MM.1S (cell line): ENCODE results near the gene NTF3.

Source experiments
- DNase-seq: peaks from one replicate; pipeline ENCODE4 v3.0.0-alpha.2; 2015
- H2AFZ ChIP-seq: fragments of 300-600 bp; sonication (generic); 2 replicates; pipeline ENCODE4 v1.6.0; 2016; ENCODE audit warnings: antibody characterized with exemption, low read length
- H3F3A ChIP-seq: fragments of 300-600 bp; sonication (generic); 2 replicates; pipeline ENCODE4 v1.6.1; 2016; ENCODE audit warnings: mild to moderate bottlenecking, antibody characterized with exemption, low read length, moderate library complexity, mixed read lengths; ENCODE audit not compliant: insufficient read depth
- H3K27ac ChIP-seq: fragments of 300-600 bp; sonication (generic); 2 replicates; pipeline ENCODE4 v1.5.1; 2016; ENCODE audit warnings: mild to moderate bottlenecking, low read length
- H3K27me3 ChIP-seq: fragments of 300-600 bp; sonication (generic); replicated peaks from 2 replicates; pipeline ENCODE4 v1.6.0; 2016; ENCODE audit warnings: low read length; ENCODE audit not compliant: insufficient read depth
- H3K36me3 ChIP-seq: fragments of 300-600 bp; sonication (generic); replicated peaks from 2 replicates; pipeline ENCODE4 v1.6.1; 2016; ENCODE audit warnings: mild to moderate bottlenecking, low read length, mixed read lengths; ENCODE audit not compliant: insufficient read depth
- H3K4me1 ChIP-seq: fragments of 300-600 bp; sonication (generic); 2 replicates; pipeline ENCODE4 v1.6.1; 2016; ENCODE audit warnings: low read length, mixed read lengths
- H3K4me2 ChIP-seq: fragments of 300-600 bp; sonication (generic); 2 replicates; pipeline ENCODE4 v1.6.0; 2016; ENCODE audit warnings: low read depth, low read length
- H3K4me3 ChIP-seq: fragments of 300-600 bp; sonication (generic); 2 replicates; pipeline ENCODE4 v1.5.1; 2016; ENCODE audit warnings: low read length, mixed read lengths
- H3K79me2 ChIP-seq: fragments of 300-600 bp; sonication (generic); 2 replicates; pipeline ENCODE4 v1.6.1; 2016; ENCODE audit warnings: mixed run types, low read length, mixed read lengths
- H3K9ac ChIP-seq: fragments of 300-600 bp; sonication (generic); 2 replicates; pipeline ENCODE4 v1.6.1; 2016; ENCODE audit warnings: low read length, mixed read lengths
- H3K9me2 ChIP-seq: fragments of 300-600 bp; sonication (generic); replicated peaks from 2 replicates; pipeline ENCODE4 v1.6.1; 2016; ENCODE audit warnings: mild to moderate bottlenecking, low read length, mixed read lengths; ENCODE audit not compliant: insufficient read depth
- H3K9me3 ChIP-seq: fragments of 300-600 bp; sonication (generic); replicated peaks from 2 replicates; pipeline ENCODE4 v1.6.1; 2016; ENCODE audit warnings: mild to moderate bottlenecking, low read length, mixed read lengths; ENCODE audit not compliant: insufficient read depth
- H4K20me1 ChIP-seq: fragments of 300-600 bp; sonication (generic); 2 replicates; pipeline ENCODE4 v1.6.1; 2016; ENCODE audit warnings: mild to moderate bottlenecking, low read length, moderate library complexity, mixed read lengths; ENCODE audit not compliant: insufficient read depth
- CTCF ChIP-seq: fragments of 300-600 bp; sonication (generic); IDR thresholded peaks from 2 replicates; pipeline ENCODE4 v1.5.1; 2016; ENCODE audit warnings: antibody characterized with exemption, low read length, mixed read lengths
- EZH2 ChIP-seq: fragments of 300-600 bp; sonication (generic); optimal IDR thresholded peaks from 2 replicates; pipeline ENCODE3; 2017; ENCODE audit warnings: low read depth, mild to moderate bottlenecking, antibody characterized with exemption, low read length, mixed read lengths
- EZH2phosphoT487 ChIP-seq: fragments of 300-600 bp; sonication (generic); IDR thresholded peaks from 2 replicates; pipeline ENCODE4 v1.6.1; 2018; ENCODE audit warnings: antibody characterized with exemption, low read length

The NTF3 gene

GRCh38 chr12:5500331-5500659 is 68.4 kb downstream of the NTF3 start:
- Histone ChIP-seq H3K9ac (no peak overlapping the region), H3K27ac (no peak overlapping the region), H3K4me3 (no peak overlapping the region), H4K20me1 (no peaks in the 10 kb centered on the region), H3F3A (no peaks in the 10 kb centered on the region), H3K4me2 (no peak overlapping the region), H3K9me3 (no peaks in the 10 kb centered on the region), H2AFZ (no peak overlapping the region), H3K27me3 (no peaks in the 10 kb centered on the region), H3K9me2 (no peaks in the 10 kb centered on the region), H3K4me1 (no peaks in the 10 kb centered on the region), H3K79me2 (no peaks in the 10 kb centered on the region), H3K36me3 (no peaks in the 10 kb centered on the region)
- DNase-seq: no peak
- no peak for TF ChIP-seq CTCF

- no peaks in the 10 kb centered on the region for H3K36me3 ChIP-seq
- H3K27ac ChIP-seq: no peak overlapping the region
- H4K20me1 ChIP-seq: no peaks in the 10 kb centered on the region
- H3K4me3 ChIP-seq: no peak overlapping the region
- DNase-seq: no peak
- H3F3A ChIP-seq: no peaks in the 10 kb centered on the region
- no peak overlapping the region for H3K4me2 ChIP-seq
- no peak overlapping the region for H2AFZ ChIP-seq
- H3K9ac ChIP-seq: no peak overlapping the region
- H3K27me3 ChIP-seq: no peaks in the 10 kb centered on the region
- no peaks in the 10 kb centered on the region for H3K79me2 ChIP-seq
- H3K9me3 ChIP-seq: no peaks in the 10 kb centered on the region
- no peaks in the 10 kb centered on the region for H3K9me2 ChIP-seq
- TF ChIP-seq CTCF: no peak
- no peak for TF ChIP-seq EZH2
- TF ChIP-seq EZH2phosphoT487: no peak
- H3K4me1 ChIP-seq: no peaks in the 10 kb centered on the region
Observed at GRCh38 chr12:5503774-5504173, 71.9 kb downstream of the NTF3 start.

GRCh38 chr12:5505116-5505515 is 73.2 kb downstream of the NTF3 start:
- TF ChIP-seq EZH2 (no peak), EZH2phosphoT487 (no peak), CTCF (no peak)
- no peaks in the 10 kb centered on the region for H4K20me1 ChIP-seq
- H3K9me3 ChIP-seq: no peaks in the 10 kb centered on the region
- no peak overlapping the region for H3K4me3 ChIP-seq
- no peak overlapping the region for H2AFZ ChIP-seq
- H3K9me2 ChIP-seq: no peaks in the 10 kb centered on the region
- no peaks in the 10 kb centered on the region for H3K27me3 ChIP-seq
- no peak overlapping the region for H3K9ac ChIP-seq
- no peaks in the 10 kb centered on the region for H3K36me3 ChIP-seq
- H3F3A ChIP-seq: no peaks in the 10 kb centered on the region
- H3K4me2 ChIP-seq: no peak overlapping the region
- no peak overlapping the region for H3K27ac ChIP-seq
- no peak for DNase-seq
- no peaks in the 10 kb centered on the region for H3K79me2 ChIP-seq
- no peaks in the 10 kb centered on the region for H3K4me1 ChIP-seq

GRCh38 chr12:5505751-5506150 is 73.8 kb downstream of the NTF3 start:
- Histone ChIP-seq H3K4me2 (no peak overlapping the region), H3K4me1 (no peaks in the 10 kb centered on the region), H4K20me1 (no peaks in the 10 kb centered on the region), H3K36me3 (no peaks in the 10 kb centered on the region), H2AFZ (no peak overlapping the region), H3K9ac (no peak overlapping the region), H3F3A (no peaks in the 10 kb centered on the region), H3K9me3 (no peaks in the 10 kb centered on the region), H3K27ac (no peak overlapping the region), H3K9me2 (no peaks in the 10 kb centered on the region), H3K27me3 (no peaks in the 10 kb centered on the region), H3K79me2 (no peaks in the 10 kb centered on the region), H3K4me3 (no peak overlapping the region)
- TF ChIP-seq CTCF (no peak), EZH2 (no peak), EZH2phosphoT487 (no peak)
- no peak for DNase-seq
